Transverse colon (tissue), 4 donors: Measurements from ENCODE around the gene DRD3. TPM values are rescaled to one million over a fixed set of nuclear protein-coding genes. Genes with fewer than 3 reads are reported as not detected.

Source experiments
- DNase-seq: peaks from one replicate; pipeline ENCODE4 v3.0.0-alpha.2; 2019
- H3K27ac ChIP-seq, 4 donors: fragments of 200-600 bp; sonication (generic); 2 replicates each; pipeline ENCODE4 v1.5.1; 2016 to 2018; ENCODE audit warnings: inconsistent platforms in 4 of 4
- H3K27me3 ChIP-seq: fragments of 200-600 bp; sonication (generic); 2 replicates; pipeline ENCODE4 v1.5.1; 2017; ENCODE audit warnings: inconsistent platforms
- H3K36me3 ChIP-seq, 4 donors: fragments of 200-600 bp; sonication (generic); 2 replicates each; pipeline ENCODE4 v1.5.1; 2017 to 2019; ENCODE audit warnings: inconsistent platforms in 4 of 4
- H3K4me1 ChIP-seq, 4 donors: fragments of 200-600 bp; sonication (generic); 2 replicates each; pipeline ENCODE4 v1.5.1; 2017 to 2020; ENCODE audit warnings: inconsistent platforms in 4 of 4
- H3K4me3 ChIP-seq, 4 donors: fragments of 200-600 bp; sonication (generic); 1 replicate in 1 of 4; 2 replicates in 3 of 4; pipeline versions ENCODE4 v1.5.1 to v1.6.1; 2017 to 2019; ENCODE audit warnings: inconsistent platforms in 4 of 4
- H3K9me3 ChIP-seq, 2 donors: fragments of 200-600 bp; sonication (generic); 2 replicates each; pipeline ENCODE4 v1.5.1; 2017 to 2019; ENCODE audit warnings: inconsistent platforms in 2 of 2
- EP300 ChIP-seq: sonication (generic); formaldehyde crosslinking; IDR thresholded peaks from one replicate; pipeline ENCODE4 v1.6.1; 2017; ENCODE audit warnings: antibody characterized with exemption, low read depth
- POLR2A ChIP-seq: fragments of 450-650 bp; IDR thresholded peaks from one replicate; pipeline ENCODE4 v1.6.1; 2016; ENCODE audit warnings: antibody characterized with exemption, mild to moderate bottlenecking, moderate library complexity
- POLR2AphosphoS5 ChIP-seq, 3 donors: sonication (generic); formaldehyde crosslinking; IDR thresholded peaks; one replicate each; pipeline ENCODE4 v1.6.1; 2016; ENCODE audit warnings: antibody characterized with exemption in 3 of 3
- WGBS, 2 donors: methylation state at CpG; one replicate each; pipeline ENCODE4 v1.1.5; 2018; ENCODE audit warnings: low coverage in 1 of 2; 5-methylcytosine and 5-hydroxymethylcytosine counted together
- in situ Hi-C, 4 donors: fragments of 200-750 bp; cut with MboI; loops; one replicate each; pipeline versions ENCODE4 v1.15.0 to v1.15.1; 2017; ENCODE audit warnings: low sequenced_read_pairs in 3 of 4, low pct_ligation_motif_present in 1 of 4, low pct_unique_long_range_greater_than_20kb in 1 of 4
- intact Hi-C: fragments of 100-400 bp; cut with DNase I; formaldehyde crosslinking; loops from one replicate; pipeline ENCODE4 v1.15.1; 2023; ENCODE audit warnings: low total_unique reads
- total RNA-seq, 4 donors: library from RNA; depleted of rRNA; stranded (reverse); fragments of >200 nt; gene quantifications; one replicate each; pipeline ENCODE4 v1.1.0, GENCODE V29; 2016
- TF ChIP-seq, protein P1 (sequence below), 5 experiments: fragments of 200-600 bp in 3 of 5; fragments of 450-650 bp in 2 of 5; sonication (generic) in 3 of 5; IDR thresholded peaks; 1 replicate in 2 of 5; 2 replicates in 3 of 5; pipeline ENCODE4 v1.5.1; 2016 to 2017; ENCODE audit warnings: antibody characterized with exemption in 5 of 5, inconsistent platforms in 3 of 5, mild to moderate bottlenecking in 2 of 5, moderate library complexity in 1 of 5

Gene DRD3
- total RNA-seq, 4 donors from 2014 or later: not detected

DNA sequence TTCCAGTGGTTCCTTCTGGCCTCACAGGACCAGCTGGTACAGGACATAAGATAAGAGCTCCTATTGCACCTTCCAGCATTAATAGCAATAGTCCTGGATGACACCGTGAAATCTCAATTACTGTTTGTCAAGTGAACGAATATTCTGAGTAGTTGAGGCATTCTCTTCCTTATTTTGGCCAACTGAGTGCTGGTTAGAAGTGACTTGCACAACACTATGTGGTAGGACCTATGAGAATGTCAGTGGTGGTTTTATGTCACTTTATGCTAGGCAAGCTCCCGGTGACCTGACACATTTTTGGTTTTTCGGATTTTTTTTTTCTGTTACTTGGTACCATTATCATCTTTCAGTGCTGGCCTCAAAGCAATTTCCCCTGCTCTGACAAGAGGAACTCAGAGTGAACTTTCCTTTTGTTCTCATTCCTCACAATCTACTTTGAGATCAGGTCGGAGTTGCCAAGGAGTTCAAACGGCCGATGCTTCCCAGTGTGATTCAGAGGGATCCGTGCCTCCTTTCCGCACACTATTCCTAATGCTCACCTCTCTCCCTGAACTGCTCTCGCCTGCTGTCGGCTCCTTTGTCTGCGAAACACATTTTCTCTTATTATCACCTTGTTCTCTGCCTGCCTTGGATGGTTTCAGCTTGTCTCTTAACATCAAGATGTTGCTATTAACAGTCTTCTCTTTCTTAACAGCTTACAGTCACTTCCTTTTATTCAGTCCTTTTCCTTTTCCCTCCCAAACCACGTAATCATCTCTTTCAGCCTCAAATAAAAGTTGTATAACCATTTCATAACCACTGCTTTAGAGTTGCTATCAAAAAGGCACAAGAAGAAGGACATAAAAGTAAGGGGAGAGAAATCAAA is 86.5 kb downstream of the DRD3 start:
- Histone ChIP-seq H3K4me3 (no peak overlapping the region), H3K9me3 (no peaks in the 10 kb centered on the region), H3K36me3 (peaks cover 0 to 6% (median 0%) of the 10 kb centered on the region in 4 donors), H3K27ac (no peak overlapping the region), H3K27me3 (no peaks in the 10 kb centered on the region), H3K4me1 (no peaks in the 10 kb centered on the region)
- no peak for DNase-seq
- 56 to 62% methylated on average over 6 to 13 of the region's 13 CpGs for WGBS, 2 donors
- intact Hi-C loops: no loop called here
- in situ Hi-C loops: no loop called here
- no peak for TF ChIP-seq POLR2A
- TF ChIP-seq EP300: no peak
- TF ChIP-seq POLR2AphosphoS5 (IDR thresholded peaks at IDR 0.05): no peak
- TF ChIP-seq, protein P1, sequence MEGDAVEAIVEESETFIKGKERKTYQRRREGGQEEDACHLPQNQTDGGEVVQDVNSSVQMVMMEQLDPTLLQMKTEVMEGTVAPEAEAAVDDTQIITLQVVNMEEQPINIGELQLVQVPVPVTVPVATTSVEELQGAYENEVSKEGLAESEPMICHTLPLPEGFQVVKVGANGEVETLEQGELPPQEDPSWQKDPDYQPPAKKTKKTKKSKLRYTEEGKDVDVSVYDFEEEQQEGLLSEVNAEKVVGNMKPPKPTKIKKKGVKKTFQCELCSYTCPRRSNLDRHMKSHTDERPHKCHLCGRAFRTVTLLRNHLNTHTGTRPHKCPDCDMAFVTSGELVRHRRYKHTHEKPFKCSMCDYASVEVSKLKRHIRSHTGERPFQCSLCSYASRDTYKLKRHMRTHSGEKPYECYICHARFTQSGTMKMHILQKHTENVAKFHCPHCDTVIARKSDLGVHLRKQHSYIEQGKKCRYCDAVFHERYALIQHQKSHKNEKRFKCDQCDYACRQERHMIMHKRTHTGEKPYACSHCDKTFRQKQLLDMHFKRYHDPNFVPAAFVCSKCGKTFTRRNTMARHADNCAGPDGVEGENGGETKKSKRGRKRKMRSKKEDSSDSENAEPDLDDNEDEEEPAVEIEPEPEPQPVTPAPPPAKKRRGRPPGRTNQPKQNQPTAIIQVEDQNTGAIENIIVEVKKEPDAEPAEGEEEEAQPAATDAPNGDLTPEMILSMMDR (IDR thresholded peaks at IDR 0.05): no peak

DNA sequence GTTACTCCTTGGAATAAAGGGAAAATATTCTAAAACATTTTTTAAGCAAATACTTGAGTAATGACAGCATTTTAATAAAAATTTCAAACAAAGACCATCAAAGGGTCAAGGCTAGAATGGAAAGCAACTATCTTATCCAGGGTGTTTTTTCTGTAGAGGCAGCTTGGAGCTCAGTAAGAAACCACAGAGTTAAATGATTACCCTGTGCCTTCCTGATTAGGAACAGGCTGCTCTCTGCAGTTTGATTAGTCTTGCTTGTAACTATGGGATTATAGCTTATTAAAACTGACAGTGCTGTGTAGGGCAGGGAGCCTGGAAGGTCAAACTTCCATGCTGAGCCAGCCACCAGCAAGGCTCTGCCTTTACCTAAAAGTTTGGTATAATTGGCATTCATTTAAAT is 89.2 kb downstream of the DRD3 start:
- H3K36me3 ChIP-seq: peaks cover 0 to 19% (median 6%) of the 10 kb centered on the region in 4 donors
- intact Hi-C loops (no loop called here), in situ Hi-C loops (no loop called here)
- no peak for TF ChIP-seq POLR2A
- TF ChIP-seq EP300: no peak
- TF ChIP-seq, protein P1 (IDR thresholded peaks at IDR 0.05): no peak
- TF ChIP-seq POLR2AphosphoS5 (IDR thresholded peaks at IDR 0.05): no peak
- H3K27ac ChIP-seq: no peak overlapping the region
- no peak for DNase-seq
- no peaks in the 10 kb centered on the region for H3K4me1 ChIP-seq
- H3K27me3 ChIP-seq: no peaks in the 10 kb centered on the region
- H3K9me3 ChIP-seq: no peaks in the 10 kb centered on the region
- no peak overlapping the region for H3K4me3 ChIP-seq

DNA sequence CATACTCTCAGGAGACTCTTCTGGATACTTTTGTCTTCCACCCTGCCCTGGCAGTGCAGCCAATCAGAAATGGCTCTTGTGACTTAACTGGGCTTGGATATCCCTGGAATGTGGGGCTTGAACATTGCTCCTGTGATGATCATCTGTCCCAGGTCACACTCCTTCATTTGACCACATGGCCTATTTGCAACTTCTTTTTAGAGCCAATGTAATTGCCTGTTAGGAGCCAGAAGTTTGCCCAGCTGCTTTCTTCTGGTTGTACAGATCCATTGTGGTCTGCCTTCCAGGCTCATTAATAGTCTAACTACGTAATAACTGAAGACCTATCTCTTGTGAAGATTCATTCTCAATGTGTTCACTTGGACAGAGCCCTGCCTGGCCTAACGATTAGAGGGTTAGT is 92.5 kb downstream of the DRD3 start:
- Histone ChIP-seq H3K27ac (no peak overlapping the region), H3K4me3 (no peak overlapping the region), H3K27me3 (no peaks in the 10 kb centered on the region), H3K4me1 (no peaks in the 10 kb centered on the region), H3K36me3 (peaks cover 0 to 34% (median 10%) of the 10 kb centered on the region in 4 donors), H3K9me3 (no peaks in the 10 kb centered on the region)
- in situ Hi-C loops: no loop called here
- DNase-seq: no peak
- intact Hi-C loops: no loop called here
- WGBS, 2 donors: 95% methylated on average over 2 of the region's 2 CpGs; no CpG with 5 or more reads in 1 of the 2 donors
- TF ChIP-seq EP300: no peak
- no peak for TF ChIP-seq POLR2A
- no peak for TF ChIP-seq POLR2AphosphoS5 (IDR thresholded peaks at IDR 0.05)
- TF ChIP-seq, protein P1 (IDR thresholded peaks at IDR 0.05): no peak

DNA sequence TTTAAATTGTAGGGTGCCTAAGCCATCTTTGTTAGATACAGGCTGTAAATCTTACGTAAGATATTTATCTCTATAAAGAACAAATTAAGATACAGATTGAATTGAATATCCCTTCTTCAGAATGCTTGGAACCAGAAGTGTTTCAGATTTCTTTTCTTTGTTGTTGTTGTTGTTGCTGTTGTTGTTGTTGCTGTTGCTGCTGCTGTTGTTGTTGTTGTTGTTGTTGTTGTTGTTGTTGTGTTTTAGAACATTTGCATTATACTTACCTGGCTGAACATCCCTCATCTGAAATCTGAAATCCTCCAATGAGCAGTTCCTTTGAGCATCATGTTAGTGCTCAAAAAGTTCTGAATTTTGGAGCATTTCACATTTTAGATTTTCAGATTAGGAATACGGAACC is 95.7 kb downstream of the DRD3 start:
- in situ Hi-C loops: no loop called here
- TF ChIP-seq, protein P1 (IDR thresholded peaks at IDR 0.05): no peak
- Histone ChIP-seq H3K27me3 (no peaks in the 10 kb centered on the region), H3K4me3 (no peak overlapping the region), H3K27ac (no peak overlapping the region), H3K9me3 (no peaks in the 10 kb centered on the region), H3K36me3 (peaks cover 0 to 48% (median 10%) of the 10 kb centered on the region in 4 donors), H3K4me1 (no peaks in the 10 kb centered on the region)
- DNase-seq: no peak
- WGBS, 2 donors: 88 to 96% methylated on average over 1 to 2 of the region's 2 CpGs
- intact Hi-C loops: no loop called here
